HepG2 (cell line): ENCODE data around the gene CEP104. TPM values are rescaled to one million over a fixed set of nuclear protein-coding genes. Genes with fewer than 3 reads are reported as not detected.

ENCODE experiments used
- GATA4 ChIP-seq: sonication (generic); IDR thresholded peaks from 2 replicates; pipeline ENCODE4 v1.6.1; 2016; ENCODE audit warnings: antibody characterized with exemption, low read depth, borderline replicate concordance
- HNRNPL ChIP-seq: fragments of 200-400 bp; formaldehyde crosslinking; IDR thresholded peaks from 2 replicates; pipeline ENCODE4 v1.6.1; 2017; ENCODE audit warnings: mild to moderate bottlenecking, low read depth, low read length
- MAF1 ChIP-seq: sonication (generic); formaldehyde crosslinking; IDR thresholded peaks from 2 replicates; pipeline ENCODE4 v1.5.0; 2020; ENCODE audit warnings: missing genetic modification reagents, borderline replicate concordance
- MNT ChIP-seq: fragments of 450-650 bp; IDR thresholded peaks from 2 replicates; pipeline ENCODE4 v1.6.1; 2016
- PHF8 ChIP-seq: sonication (generic); formaldehyde crosslinking; IDR thresholded peaks from 2 replicates; pipeline ENCODE4 v1.5.0; 2020; ENCODE audit warnings: missing genetic modification reagents
- PPARG ChIP-seq: conservative IDR thresholded peaks from 2 replicates; pipeline ENCODE4 v1.6.1; 2016; ENCODE audit warnings: missing biosample characterization, missing genetic modification reagents
- RELA ChIP-seq: sonication (generic); formaldehyde crosslinking; IDR thresholded peaks from 2 replicates; pipeline ENCODE4 v1.4.0; 2020; ENCODE audit warnings: missing genetic modification reagents
- SP140L ChIP-seq: sonication (generic); formaldehyde crosslinking; IDR thresholded peaks from 2 replicates; pipeline ENCODE4 v1.4.0; 2020; ENCODE audit warnings: missing genetic modification reagents, borderline replicate concordance
- SP2 ChIP-seq: sonication (generic); formaldehyde crosslinking; IDR thresholded peaks from 2 replicates; pipeline ENCODE4 v1.5.1; 2020; ENCODE audit warnings: mild to moderate bottlenecking, missing genetic modification reagents
- SPEN ChIP-seq: sonication (generic); formaldehyde crosslinking; IDR thresholded peaks from 2 replicates; pipeline ENCODE4 v1.5.1; 2020; ENCODE audit warnings: low read depth, mild to moderate bottlenecking, missing genetic modification reagents
- UBTF ChIP-seq: sonication (generic); formaldehyde crosslinking; IDR thresholded peaks from 2 replicates; pipeline ENCODE4 v1.4.0; 2020; ENCODE audit warnings: mild to moderate bottlenecking, missing genetic modification reagents
- ZNF296 ChIP-seq: sonication (generic); formaldehyde crosslinking; conservative IDR thresholded peaks from 2 replicates; pipeline ENCODE4 v1.5.0; 2020; ENCODE audit warnings: mild to moderate bottlenecking, missing genetic modification reagents
- ZNF552 ChIP-seq: sonication (generic); formaldehyde crosslinking; IDR thresholded peaks from 2 replicates; pipeline ENCODE4 v1.9.0; 2022; ENCODE audit warnings: missing genetic modification reagents, mild to moderate bottlenecking, borderline replicate concordance
- ZNF629 ChIP-seq: sonication (generic); formaldehyde crosslinking; conservative IDR thresholded peaks from 2 replicates; pipeline ENCODE4 v1.5.0; 2020; ENCODE audit warnings: missing genetic modification reagents
- polyA plus RNA-seq, 8 experiments: library from polyadenylated mRNA; depleted of rRNA in 3 of 8; stranded (reverse) in 7 of 8; unstranded in 1 of 8; fragments of >200 nt; fragmentation: Illumina TruSeq in 4 of 8; extraction: Trizol in 4 of 8; gene quantifications; 2 replicates each; pipeline versions ENCODE4 v1.2.1 to v1.2.3, GENCODE V29; 2011 to 2016; ENCODE audit warnings: low read depth in 4 of 8, missing spikeins in 1 of 8, mixed read lengths in 1 of 8; ENCODE audit not compliant: insufficient read depth in 1 of 8
- total RNA-seq, 5 experiments: library from RNA; depleted of rRNA; stranded (reverse); fragments of >200 nt; fragmentation: Illumina TruSeq; extraction: Trizol; gene quantifications; 2 replicates each; pipeline ENCODE4 v1.2.3, GENCODE V29; 2016; ENCODE audit warnings: low read depth in 1 of 5
- TF ChIP-seq, protein P1 (sequence below): sonication (generic); formaldehyde crosslinking; conservative IDR thresholded peaks from 2 replicates; pipeline ENCODE4 v1.4.0; 2020; ENCODE audit warnings: missing genetic modification reagents
- TF ChIP-seq, protein P2 (sequence below): sonication (generic); formaldehyde crosslinking; IDR thresholded peaks from 2 replicates; pipeline ENCODE4 v1.5.0; 2020; ENCODE audit warnings: mild to moderate bottlenecking, missing genetic modification reagents, borderline replicate concordance
- TF ChIP-seq, protein P3 (sequence below): sonication (generic); formaldehyde crosslinking; IDR thresholded peaks from 2 replicates; pipeline ENCODE4 v1.4.0; 2020; ENCODE audit warnings: missing genetic modification reagents

CEP104 gene
- total and polyA plus RNA-seq, 2 of the 13 experiments (the other 11 are each of a cell fraction or from before 2014, with no cell fraction given), result 20.4 to 30.1 TPM

- TF ChIP-seq, protein P1, sequence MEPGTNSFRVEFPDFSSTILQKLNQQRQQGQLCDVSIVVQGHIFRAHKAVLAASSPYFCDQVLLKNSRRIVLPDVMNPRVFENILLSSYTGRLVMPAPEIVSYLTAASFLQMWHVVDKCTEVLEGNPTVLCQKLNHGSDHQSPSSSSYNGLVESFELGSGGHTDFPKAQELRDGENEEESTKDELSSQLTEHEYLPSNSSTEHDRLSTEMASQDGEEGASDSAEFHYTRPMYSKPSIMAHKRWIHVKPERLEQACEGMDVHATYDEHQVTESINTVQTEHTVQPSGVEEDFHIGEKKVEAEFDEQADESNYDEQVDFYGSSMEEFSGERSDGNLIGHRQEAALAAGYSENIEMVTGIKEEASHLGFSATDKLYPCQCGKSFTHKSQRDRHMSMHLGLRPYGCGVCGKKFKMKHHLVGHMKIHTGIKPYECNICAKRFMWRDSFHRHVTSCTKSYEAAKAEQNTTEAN, result 0 out of 2 replicates have a peak, but pooled peaks have one; percentile 39
- TF ChIP-seq PPARG (CRISPR knock-in tag), result no peak
- TF ChIP-seq PHF8 (CRISPR knock-in tag), result peak; percentile 70
- TF ChIP-seq UBTF, result peak; percentile 41; the same call in 1 of the 2 replicates
- TF ChIP-seq RELA (CRISPR knock-in tag), result no peak
- 0 out of 2 replicates have a peak, but pooled peaks have one; percentile 34 for TF ChIP-seq MAF1
- TF ChIP-seq MNT, result peak; percentile 63
- TF ChIP-seq SPEN (CRISPR knock-in tag), result peak; percentile 44
- no peak for TF ChIP-seq SP140L (CRISPR knock-in tag)
- no peak for TF ChIP-seq ZNF552
- TF ChIP-seq ZNF296 (CRISPR knock-in tag), result no peak
- no peak for TF ChIP-seq GATA4
- TF ChIP-seq, protein P2, sequence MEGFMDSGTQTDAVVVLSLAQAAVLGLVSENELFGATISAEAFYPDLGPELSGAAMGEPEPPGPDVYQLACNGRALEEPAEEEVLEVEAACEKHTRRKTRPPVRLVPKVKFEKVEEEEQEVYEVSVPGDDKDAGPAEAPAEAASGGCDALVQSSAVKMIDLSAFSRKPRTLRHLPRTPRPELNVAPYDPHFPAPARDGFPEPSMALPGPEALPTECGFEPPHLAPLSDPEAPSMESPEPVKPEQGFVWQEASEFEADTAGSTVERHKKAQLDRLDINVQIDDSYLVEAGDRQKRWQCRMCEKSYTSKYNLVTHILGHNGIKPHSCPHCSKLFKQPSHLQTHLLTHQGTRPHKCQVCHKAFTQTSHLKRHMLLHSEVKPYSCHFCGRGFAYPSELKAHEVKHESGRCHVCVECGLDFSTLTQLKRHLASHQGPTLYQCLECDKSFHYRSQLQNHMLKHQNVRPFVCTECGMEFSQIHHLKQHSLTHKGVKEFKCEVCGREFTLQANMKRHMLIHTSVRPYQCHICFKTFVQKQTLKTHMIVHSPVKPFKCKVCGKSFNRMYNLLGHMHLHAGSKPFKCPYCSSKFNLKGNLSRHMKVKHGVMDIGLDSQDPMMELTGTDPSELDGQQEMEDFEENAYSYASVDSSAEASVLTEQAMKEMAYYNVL, result no peak
- TF ChIP-seq, protein P3, sequence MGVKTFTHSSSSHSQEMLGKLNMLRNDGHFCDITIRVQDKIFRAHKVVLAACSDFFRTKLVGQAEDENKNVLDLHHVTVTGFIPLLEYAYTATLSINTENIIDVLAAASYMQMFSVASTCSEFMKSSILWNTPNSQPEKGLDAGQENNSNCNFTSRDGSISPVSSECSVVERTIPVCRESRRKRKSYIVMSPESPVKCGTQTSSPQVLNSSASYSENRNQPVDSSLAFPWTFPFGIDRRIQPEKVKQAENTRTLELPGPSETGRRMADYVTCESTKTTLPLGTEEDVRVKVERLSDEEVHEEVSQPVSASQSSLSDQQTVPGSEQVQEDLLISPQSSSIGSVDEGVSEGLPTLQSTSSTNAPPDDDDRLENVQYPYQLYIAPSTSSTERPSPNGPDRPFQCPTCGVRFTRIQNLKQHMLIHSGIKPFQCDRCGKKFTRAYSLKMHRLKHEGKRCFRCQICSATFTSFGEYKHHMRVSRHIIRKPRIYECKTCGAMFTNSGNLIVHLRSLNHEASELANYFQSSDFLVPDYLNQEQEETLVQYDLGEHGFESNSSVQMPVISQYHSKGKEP (CRISPR knock-in tag), result 0 out of 2 replicates have a peak, but pooled peaks have one; percentile 21
- peak; percentile 60 for TF ChIP-seq SP2 (CRISPR knock-in tag)
- TF ChIP-seq HNRNPL, result no peak
- TF ChIP-seq ZNF629 (CRISPR knock-in tag), result no peak
Measured at GRCh38 chr1:3900969-3901529, 44.0 kb upstream of the CEP104 start (continued).
